OCI-LY3 (cell line): Measurements from ENCODE around the gene TRMT2B.

ENCODE experiments used
- H2AFZ ChIP-seq: fragments of 200-600, 300-600 bp; shearing (Covaris generic); 2 replicates; pipeline ENCODE4 v1.6.0; 2014; ENCODE audit warnings: antibody characterized with exemption, low read depth, low read length
- H3K27ac ChIP-seq: fragments of 200-600, 300-600 bp; sonication (generic); 2 replicates; pipeline ENCODE4 v1.5.1; 2014; ENCODE audit warnings: mild to moderate bottlenecking, low read length, moderate library complexity, mixed read lengths
- H3K27me3 ChIP-seq: fragments of 200-600, 300-600 bp; sonication (generic); 2 replicates; pipeline ENCODE4 v1.6.1; 2014; ENCODE audit warnings: low read depth, low read length, mixed read lengths
- H3K36me3 ChIP-seq: fragments of 200-600, 300-600 bp; sonication (generic); replicated peaks from 2 replicates; pipeline ENCODE3; 2014; ENCODE audit warnings: low read depth, low read length, mixed read lengths
- H3K4me1 ChIP-seq: fragments of 300-600, 200-600 bp; sonication (generic); 2 replicates; pipeline ENCODE4 v1.6.1; 2014; ENCODE audit warnings: low read length, mixed read lengths
- H3K4me2 ChIP-seq: fragments of 200-600, 300-600 bp; sonication (generic); 2 replicates; pipeline ENCODE4 v1.6.1; 2014; ENCODE audit warnings: low read length, mixed read lengths
- H3K4me3 ChIP-seq: fragments of 300-600, 200-600 bp; sonication (generic); 2 replicates; pipeline ENCODE4 v1.5.1; 2014; ENCODE audit warnings: antibody characterized with exemption, mild to moderate bottlenecking, low read length, moderate library complexity
- H3K79me2 ChIP-seq: fragments of 300-600, 200-600 bp; shearing (Covaris generic); 2 replicates; pipeline ENCODE4 v1.6.1; 2014; ENCODE audit warnings: mild to moderate bottlenecking, low read length, mixed read lengths
- H3K9ac ChIP-seq: fragments of 300-600, 200-600 bp; shearing (Covaris generic); 2 replicates; pipeline ENCODE4 v1.6.0; 2014; ENCODE audit warnings: mild to moderate bottlenecking, low read length, moderate library complexity
- H3K9me3 ChIP-seq: fragments of 200-600, 300-600 bp; shearing (Covaris generic); 2 replicates; pipeline ENCODE4 v1.6.1; 2014; ENCODE audit warnings: low read length, mixed read lengths; ENCODE audit not compliant: insufficient read depth
- H4K20me1 ChIP-seq: fragments of 200-600, 300-600 bp; sonication (generic); 2 replicates; pipeline ENCODE4 v1.6.1; 2016; ENCODE audit warnings: low read length, mixed read lengths; ENCODE audit not compliant: insufficient read depth
- EZH2phosphoT487 ChIP-seq: fragments of 200-600 bp; shearing (Covaris generic); IDR thresholded peaks from 2 replicates; pipeline ENCODE4 v1.6.1; 2018; ENCODE audit warnings: antibody characterized with exemption, mixed run types, low read depth
- TF ChIP-seq, protein P1 (sequence below): fragments of 200-600, 300-600 bp; sonication (generic); IDR thresholded peaks from 2 replicates; pipeline ENCODE4 v1.5.1; 2014; ENCODE audit warnings: antibody characterized with exemption, low read length, low read depth

The TRMT2B gene

DNA sequence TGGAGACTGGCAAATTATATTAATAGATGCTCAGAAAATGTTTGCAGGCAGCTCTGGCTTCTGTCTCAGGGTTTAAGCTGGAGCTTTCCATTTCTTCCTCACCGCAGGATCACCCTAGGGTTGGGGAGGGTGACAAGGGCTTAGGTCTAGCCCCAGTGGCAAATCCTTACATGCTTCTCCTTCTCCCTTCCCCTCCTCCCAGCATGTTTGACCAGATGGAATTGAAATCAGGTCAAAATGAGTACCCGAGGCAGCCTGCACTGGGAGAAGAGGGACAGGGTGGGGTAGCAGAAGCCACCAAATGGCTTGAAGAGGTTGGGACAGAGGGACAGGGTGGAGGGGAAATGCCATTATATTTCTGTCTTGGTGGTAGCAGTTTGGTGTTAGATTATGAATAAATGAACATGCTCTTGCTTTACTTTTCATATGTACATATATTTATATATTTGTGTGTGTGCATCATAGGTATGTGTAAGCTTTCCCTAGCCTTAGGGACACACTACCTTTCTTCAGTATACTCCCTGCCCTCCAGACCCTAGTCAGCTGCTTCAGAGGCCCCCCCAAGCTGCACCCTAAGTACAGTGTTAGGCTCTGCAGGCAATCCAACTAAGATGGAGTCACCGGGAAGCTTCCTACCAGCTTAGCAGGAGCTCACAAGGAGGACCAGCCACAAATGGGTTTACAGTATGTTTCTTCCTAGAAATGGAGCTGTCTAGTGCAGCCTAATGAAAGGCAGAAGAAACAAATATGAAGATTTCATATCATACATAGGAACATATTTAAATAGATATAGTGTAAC lies 28.6 kb upstream of the TRMT2B start:
- H3K9ac ChIP-seq = no peak overlapping the region
- no peak overlapping the region for H2AFZ ChIP-seq
- H4K20me1 ChIP-seq = no peaks in the 10 kb centered on the region
- no peak for TF ChIP-seq EZH2phosphoT487
- TF ChIP-seq, protein P1, sequence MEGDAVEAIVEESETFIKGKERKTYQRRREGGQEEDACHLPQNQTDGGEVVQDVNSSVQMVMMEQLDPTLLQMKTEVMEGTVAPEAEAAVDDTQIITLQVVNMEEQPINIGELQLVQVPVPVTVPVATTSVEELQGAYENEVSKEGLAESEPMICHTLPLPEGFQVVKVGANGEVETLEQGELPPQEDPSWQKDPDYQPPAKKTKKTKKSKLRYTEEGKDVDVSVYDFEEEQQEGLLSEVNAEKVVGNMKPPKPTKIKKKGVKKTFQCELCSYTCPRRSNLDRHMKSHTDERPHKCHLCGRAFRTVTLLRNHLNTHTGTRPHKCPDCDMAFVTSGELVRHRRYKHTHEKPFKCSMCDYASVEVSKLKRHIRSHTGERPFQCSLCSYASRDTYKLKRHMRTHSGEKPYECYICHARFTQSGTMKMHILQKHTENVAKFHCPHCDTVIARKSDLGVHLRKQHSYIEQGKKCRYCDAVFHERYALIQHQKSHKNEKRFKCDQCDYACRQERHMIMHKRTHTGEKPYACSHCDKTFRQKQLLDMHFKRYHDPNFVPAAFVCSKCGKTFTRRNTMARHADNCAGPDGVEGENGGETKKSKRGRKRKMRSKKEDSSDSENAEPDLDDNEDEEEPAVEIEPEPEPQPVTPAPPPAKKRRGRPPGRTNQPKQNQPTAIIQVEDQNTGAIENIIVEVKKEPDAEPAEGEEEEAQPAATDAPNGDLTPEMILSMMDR = no peak
- H3K36me3 ChIP-seq = no peaks in the 10 kb centered on the region
- H3K27ac ChIP-seq = no peak overlapping the region
- H3K9me3 ChIP-seq = no peaks in the 10 kb centered on the region
- no peaks in the 10 kb centered on the region for H3K79me2 ChIP-seq
- H3K27me3 ChIP-seq = no peaks in the 10 kb centered on the region
- H3K4me2 ChIP-seq = no peak overlapping the region
- H3K4me3 ChIP-seq = no peak overlapping the region
- H3K4me1 ChIP-seq = no peaks in the 10 kb centered on the region

DNA sequence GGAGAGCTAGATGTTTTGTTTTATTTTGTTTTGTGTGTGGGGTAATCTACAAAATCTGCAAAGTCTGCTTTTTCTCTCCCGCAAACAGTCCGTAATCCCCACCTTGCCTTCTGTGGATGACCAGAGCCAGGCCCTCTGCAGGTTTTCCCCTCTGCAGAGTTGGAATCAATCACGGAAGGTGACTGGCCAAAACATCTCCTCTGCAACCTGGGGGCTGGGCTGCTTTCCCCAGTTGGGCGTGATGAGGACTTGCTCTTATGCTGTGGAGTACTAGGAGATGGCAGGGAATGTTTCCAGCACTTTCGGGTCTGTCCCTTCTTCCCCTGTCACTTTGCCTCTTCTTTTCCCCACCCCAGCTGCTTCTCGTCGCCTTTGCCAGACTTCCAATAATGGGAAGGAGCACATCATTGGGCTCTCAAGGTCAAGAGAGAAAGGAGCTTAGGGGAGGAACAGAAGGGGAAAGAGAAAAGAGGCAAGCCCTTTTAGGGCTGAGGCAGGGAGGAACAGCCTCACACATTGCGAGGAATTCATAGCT lies 27.9 kb upstream of the TRMT2B start:
- Histone ChIP-seq H3K36me3 (no peaks in the 10 kb centered on the region), H3K4me2 (no peak overlapping the region), H3K9me3 (no peaks in the 10 kb centered on the region), H3K4me3 (no peak overlapping the region), H2AFZ (no peak overlapping the region), H3K4me1 (no peaks in the 10 kb centered on the region), H3K27ac (no peak overlapping the region), H4K20me1 (no peaks in the 10 kb centered on the region), H3K9ac (no peak overlapping the region), H3K79me2 (no peaks in the 10 kb centered on the region), H3K27me3 (no peaks in the 10 kb centered on the region)
- TF ChIP-seq EZH2phosphoT487 = no peak
- TF ChIP-seq, protein P1 = no peak

DNA sequence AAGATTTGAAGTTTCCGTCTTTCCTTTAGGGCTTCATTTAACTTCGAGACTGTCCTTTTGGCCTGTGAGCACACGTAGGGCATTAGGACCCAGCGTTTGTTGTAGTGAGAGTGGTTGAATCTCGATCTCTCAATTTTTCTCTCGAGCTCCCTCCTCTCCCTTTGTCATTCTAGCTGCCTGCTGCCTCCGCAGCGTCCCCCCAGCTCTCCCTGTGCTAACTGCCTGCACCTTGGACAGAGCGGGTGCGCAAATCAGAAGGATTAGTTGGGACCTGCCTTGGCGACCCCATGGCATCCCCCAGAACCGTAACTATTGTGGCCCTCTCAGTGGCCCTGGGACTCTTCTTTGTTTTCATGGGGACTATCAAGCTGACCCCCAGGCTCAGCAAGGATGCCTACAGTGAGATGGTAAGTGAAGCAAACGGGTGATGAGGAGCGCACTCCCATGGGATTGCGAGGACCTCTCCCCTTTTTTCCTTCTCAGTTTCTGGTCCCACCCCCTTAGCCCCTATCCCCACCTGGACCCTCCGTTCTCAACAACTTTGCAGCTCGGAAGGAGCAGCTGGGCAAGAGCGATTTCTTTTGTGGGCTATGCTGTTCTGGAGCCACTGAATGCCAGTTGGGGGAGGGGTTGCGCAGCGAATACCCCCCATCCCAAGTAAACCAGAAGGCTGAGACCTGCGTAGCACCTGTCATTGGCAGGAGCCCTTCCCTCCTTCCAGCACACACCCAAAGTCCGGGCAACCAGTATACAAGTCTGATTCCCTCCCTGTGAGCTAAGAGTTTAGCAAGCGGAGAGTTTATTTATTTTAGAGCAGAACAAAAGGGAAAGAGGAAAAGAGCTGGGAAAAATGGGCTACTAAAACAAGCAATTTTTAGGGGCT lies 27.0 kb upstream of the TRMT2B start, which contains the start of gene TMEM35A:
Gene TMEM35A (plus strand): TSS at position 164 of the 883 bp plus-strand sequence. CDS start 124 bp downstream, at position 288.
- Histone ChIP-seq H3K9ac (no peak within 1 kb of the TSS), H3K4me3 (peak within 1 kb of the TSS; percentile 21; the same call in 1 of the 2 replicates), H3K9me3 (no peaks in the 10 kb centered on the region), H3K4me1 (no peaks in the 10 kb centered on the region), H3K79me2 (no peaks in the 10 kb centered on the region), H3K27me3 (no peaks in the 10 kb centered on the region), H2AFZ (no peak within 1 kb of the TSS), H3K4me2 (peak within 1 kb of the TSS; percentile 9; the same call in 1 of the 2 replicates), H4K20me1 (no peaks in the 10 kb centered on the region), H3K36me3 (no peaks in the 10 kb centered on the region), H3K27ac (no peak within 1 kb of the TSS)
- no peak for TF ChIP-seq EZH2phosphoT487
- TF ChIP-seq, protein P1 = no peak

DNA sequence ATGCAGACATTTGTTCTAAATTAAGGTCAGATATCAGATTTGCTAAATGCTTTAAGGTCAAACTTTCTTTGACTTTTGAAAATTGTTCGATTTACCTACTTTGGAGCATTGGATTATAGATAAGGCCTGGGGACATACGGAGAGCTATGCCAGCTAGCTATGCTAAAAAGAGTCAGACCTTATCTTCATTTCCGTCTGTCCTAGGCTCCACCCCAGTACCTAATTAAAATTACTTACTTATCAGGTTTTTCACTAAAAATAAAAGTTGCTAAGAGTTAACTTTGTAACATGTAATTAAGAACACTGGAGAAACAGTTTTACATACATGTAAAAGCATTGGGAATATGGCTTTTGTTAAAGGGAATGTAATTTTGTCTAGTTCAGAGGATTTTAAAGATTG lies 19.7 kb upstream of the TRMT2B start:
- Histone ChIP-seq H2AFZ (no peak overlapping the region), H4K20me1 (no peaks in the 10 kb centered on the region), H3K9ac (no peak overlapping the region), H3K27me3 (no peaks in the 10 kb centered on the region), H3K4me2 (no peak overlapping the region), H3K4me1 (no peaks in the 10 kb centered on the region), H3K79me2 (no peaks in the 10 kb centered on the region), H3K9me3 (no peaks in the 10 kb centered on the region), H3K27ac (no peak overlapping the region), H3K36me3 (no peaks in the 10 kb centered on the region), H3K4me3 (no peak overlapping the region)
- TF ChIP-seq EZH2phosphoT487 = no peak
- TF ChIP-seq, protein P1 = no peak
